Measurements from ENCODE around the gene TRAPPC8.

- TF ChIP-seq, protein P1, sequence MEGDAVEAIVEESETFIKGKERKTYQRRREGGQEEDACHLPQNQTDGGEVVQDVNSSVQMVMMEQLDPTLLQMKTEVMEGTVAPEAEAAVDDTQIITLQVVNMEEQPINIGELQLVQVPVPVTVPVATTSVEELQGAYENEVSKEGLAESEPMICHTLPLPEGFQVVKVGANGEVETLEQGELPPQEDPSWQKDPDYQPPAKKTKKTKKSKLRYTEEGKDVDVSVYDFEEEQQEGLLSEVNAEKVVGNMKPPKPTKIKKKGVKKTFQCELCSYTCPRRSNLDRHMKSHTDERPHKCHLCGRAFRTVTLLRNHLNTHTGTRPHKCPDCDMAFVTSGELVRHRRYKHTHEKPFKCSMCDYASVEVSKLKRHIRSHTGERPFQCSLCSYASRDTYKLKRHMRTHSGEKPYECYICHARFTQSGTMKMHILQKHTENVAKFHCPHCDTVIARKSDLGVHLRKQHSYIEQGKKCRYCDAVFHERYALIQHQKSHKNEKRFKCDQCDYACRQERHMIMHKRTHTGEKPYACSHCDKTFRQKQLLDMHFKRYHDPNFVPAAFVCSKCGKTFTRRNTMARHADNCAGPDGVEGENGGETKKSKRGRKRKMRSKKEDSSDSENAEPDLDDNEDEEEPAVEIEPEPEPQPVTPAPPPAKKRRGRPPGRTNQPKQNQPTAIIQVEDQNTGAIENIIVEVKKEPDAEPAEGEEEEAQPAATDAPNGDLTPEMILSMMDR (IDR thresholded peaks at IDR 0.05) = no peak
- TF ChIP-seq POLR2A (IDR thresholded peaks at IDR 0.05) (no peak), EP300 (IDR thresholded peaks at IDR 0.05) (no peak)
Observed at GRCh38 chr18:31952223-31952622, 9.3 kb upstream of the TRAPPC8 start.

Measured in tibial nerve (tissue), 4 donors.